Measurements from ENCODE around the gene PPL. TPM values are rescaled to one million over a fixed set of nuclear protein-coding genes. Genes with fewer than 3 reads are reported as not detected.

Gene PPL
- polyA plus RNA-seq, 3 donors: 0.02 TPM; not detected in 2

DNA sequence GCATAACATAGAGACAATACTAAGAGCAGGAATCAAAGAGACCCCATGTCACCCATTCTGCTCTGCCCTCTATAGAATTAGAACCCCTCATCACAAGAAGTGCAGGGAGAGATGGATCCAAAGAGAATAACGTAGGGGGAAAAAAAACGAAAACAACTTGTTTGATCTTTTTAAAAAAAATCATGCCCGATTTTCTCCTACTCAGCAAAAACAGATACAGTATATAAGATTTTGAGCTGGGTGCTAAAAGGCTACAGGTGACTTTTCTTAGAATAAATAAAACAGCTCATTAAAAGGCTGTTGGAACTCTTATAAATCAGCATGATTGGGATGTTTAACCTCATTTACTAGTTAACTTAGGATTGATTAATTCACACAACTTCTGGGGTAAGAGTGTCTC is 72.2 kb downstream of the PPL start:
- Histone ChIP-seq H3K27ac (ENCODE audit: low read depth in 1 of 2, low read length in 2 of 2) (peak overlapping the region in 1 of 2 donors; percentile 33), H3K4me1 (ENCODE audit: control insufficient read depth in 1 of 2, insufficient read depth in 2 of 2, low read length in 2 of 2) (peaks cover 7 to 8% of the 10 kb centered on the region in 2 donors), H2AFZ (ENCODE audit: insufficient read depth, low read depth, low read length, poor library complexity, severe bottlenecking) (no peak overlapping the region), H3K9ac (ENCODE audit: insufficient read depth, low read length, poor library complexity, severe bottlenecking) (no peak overlapping the region), H3K4me3 (replicated peaks in 1 of 3; ENCODE audit: low read depth in 2 of 3, low read length in 3 of 3) (no peak overlapping the region), H3K36me3 (replicated peaks in 1 of 2; ENCODE audit: control insufficient read depth in 1 of 2, insufficient read depth in 2 of 2, low read length in 2 of 2) (peaks cover 78 to 89% of the 10 kb centered on the region in 2 donors), H3K79me2 (ENCODE audit: insufficient read depth, low read length) (peaks cover 92% of the 10 kb centered on the region), H4K20me1 (ENCODE audit: insufficient read depth, low read length) (peaks cover 96% of the 10 kb centered on the region), H3K4me2 (replicated peaks; ENCODE audit: extremely low read depth, low read length, poor library complexity, severe bottlenecking) (no peak overlapping the region), H3K9me3 (replicated peaks in 1 of 2; ENCODE audit: control insufficient read depth in 1 of 2, insufficient read depth in 1 of 2, low read length in 2 of 2) (no peaks in the 10 kb centered on the region), H3K27me3 (ENCODE audit: control insufficient read depth in 2 of 2, insufficient read depth in 2 of 2, low read length in 2 of 2) (no peaks in the 10 kb centered on the region)
- Mint-ChIP-seq H3K4me1 (peaks cover 22% of the 10 kb centered on the region), H3K27ac (no peak overlapping the region), H3K4me3 (no peak overlapping the region), H3K9me3 (no peaks in the 10 kb centered on the region), H3K36me3 (peaks cover 67 to 91% of the 10 kb centered on the region in 2 donors), H3K27me3 (ENCODE audit: low read depth in 3 of 3) (peaks cover 0 to 2% (median 2%) of the 10 kb centered on the region in 3 donors)
- DNase-seq: no peak
- intact Hi-C loops (cut with micrococcal nuclease): no loop called here
- TF ChIP-seq, protein P1, sequence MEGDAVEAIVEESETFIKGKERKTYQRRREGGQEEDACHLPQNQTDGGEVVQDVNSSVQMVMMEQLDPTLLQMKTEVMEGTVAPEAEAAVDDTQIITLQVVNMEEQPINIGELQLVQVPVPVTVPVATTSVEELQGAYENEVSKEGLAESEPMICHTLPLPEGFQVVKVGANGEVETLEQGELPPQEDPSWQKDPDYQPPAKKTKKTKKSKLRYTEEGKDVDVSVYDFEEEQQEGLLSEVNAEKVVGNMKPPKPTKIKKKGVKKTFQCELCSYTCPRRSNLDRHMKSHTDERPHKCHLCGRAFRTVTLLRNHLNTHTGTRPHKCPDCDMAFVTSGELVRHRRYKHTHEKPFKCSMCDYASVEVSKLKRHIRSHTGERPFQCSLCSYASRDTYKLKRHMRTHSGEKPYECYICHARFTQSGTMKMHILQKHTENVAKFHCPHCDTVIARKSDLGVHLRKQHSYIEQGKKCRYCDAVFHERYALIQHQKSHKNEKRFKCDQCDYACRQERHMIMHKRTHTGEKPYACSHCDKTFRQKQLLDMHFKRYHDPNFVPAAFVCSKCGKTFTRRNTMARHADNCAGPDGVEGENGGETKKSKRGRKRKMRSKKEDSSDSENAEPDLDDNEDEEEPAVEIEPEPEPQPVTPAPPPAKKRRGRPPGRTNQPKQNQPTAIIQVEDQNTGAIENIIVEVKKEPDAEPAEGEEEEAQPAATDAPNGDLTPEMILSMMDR (IDR thresholded peaks at IDR 0.05): no peak
- WGBS (ENCODE audit: insufficient coverage): no CpG with 5 or more reads among the region's 3 CpGs

GRCh38 chr16:4862639-4863038 is 74.3 kb downstream of the PPL start:
- intact Hi-C loops (cut with micrococcal nuclease): no loop called here
- H2AFZ ChIP-seq (ENCODE audit: insufficient read depth, low read depth, low read length, poor library complexity, severe bottlenecking): no peak overlapping the region
- peaks cover 79 to 89% of the 10 kb centered on the region in 2 donors for H3K36me3 ChIP-seq (replicated peaks in 1 of 2; ENCODE audit: control insufficient read depth in 1 of 2, insufficient read depth in 2 of 2, low read length in 2 of 2)
- DNase-seq: peak; percentile 12 to 44 (median 20)
- Mint-ChIP-seq H3K36me3 (peaks cover 69 to 92% of the 10 kb centered on the region in 2 donors), H3K4me1 (peaks cover 22% of the 10 kb centered on the region), H3K27ac (peak overlapping the region in 5 of 7 donors; percentile 5 to 70 (median 48)), H3K27me3 (ENCODE audit: low read depth in 3 of 3) (peaks cover 0 to 2% (median 2%) of the 10 kb centered on the region in 3 donors), H3K9me3 (peaks cover 0 to 1% (median 0%) of the 10 kb centered on the region in 7 donors), H3K4me3 (peak overlapping the region in 1 of 2 donors; percentile 4)
- H3K4me1 ChIP-seq (ENCODE audit: control insufficient read depth in 1 of 2, insufficient read depth in 2 of 2, low read length in 2 of 2): peaks cover 7 to 8% of the 10 kb centered on the region in 2 donors
- H3K27ac ChIP-seq (ENCODE audit: low read depth in 1 of 2, low read length in 2 of 2): peak overlapping the region in 1 of 2 donors; percentile 55
- peaks cover 89% of the 10 kb centered on the region for H4K20me1 ChIP-seq (ENCODE audit: insufficient read depth, low read length)
- H3K4me2 ChIP-seq (replicated peaks; ENCODE audit: extremely low read depth, low read length, poor library complexity, severe bottlenecking): no peak overlapping the region
- WGBS (ENCODE audit: insufficient coverage): 64% methylated on average over 4 of the region's 5 CpGs
- no peaks in the 10 kb centered on the region for H3K9me3 ChIP-seq (replicated peaks in 1 of 2; ENCODE audit: control insufficient read depth in 1 of 2, insufficient read depth in 1 of 2, low read length in 2 of 2)
- H3K27me3 ChIP-seq (ENCODE audit: control insufficient read depth in 2 of 2, insufficient read depth in 2 of 2, low read length in 2 of 2): no peaks in the 10 kb centered on the region
- H3K9ac ChIP-seq (ENCODE audit: insufficient read depth, low read length, poor library complexity, severe bottlenecking): no peak overlapping the region
- H3K4me3 ChIP-seq (replicated peaks in 1 of 3; ENCODE audit: low read depth in 2 of 3, low read length in 3 of 3): no peak overlapping the region
- TF ChIP-seq, protein P1 (IDR thresholded peaks at IDR 0.05): no peak
- peaks cover 81% of the 10 kb centered on the region for H3K79me2 ChIP-seq (ENCODE audit: insufficient read depth, low read length)
